Liver (tissue), 9 donors: ENCODE data around the gene NET1. TPM values are rescaled to one million over a fixed set of nuclear protein-coding genes. Genes with fewer than 3 reads are reported as not detected.

ENCODE experiments used
- DNase-seq: peaks from one replicate; pipeline ENCODE4 v3.0.0-alpha.2; 2017; ENCODE audit warnings: low spot score
- H3K27ac ChIP-seq, 2 donors: one replicate each; pipeline ENCODE4 v1.7.0; 2013; ENCODE audit warnings: inconsistent platforms in 2 of 2, low read length in 2 of 2, control low read depth in 1 of 2, low read depth in 1 of 2, mild to moderate bottlenecking in 1 of 2
- H3K27me3 ChIP-seq, 4 donors: one replicate each; pipeline versions ENCODE4 v1.6.1 to v1.7.0; 2013; ENCODE audit warnings: low read length in 3 of 4, inconsistent platforms in 1 of 4, mild to moderate bottlenecking in 1 of 4, moderate library complexity in 1 of 4; ENCODE audit not compliant: control insufficient read depth in 4 of 4, insufficient read depth in 4 of 4
- H3K36me3 ChIP-seq, 4 donors: one replicate each; pipeline versions ENCODE4 v1.6.1 to v1.7.0; 2013; ENCODE audit warnings: low read length in 3 of 4, mild to moderate bottlenecking in 3 of 4, low read depth in 1 of 4, moderate library complexity in 1 of 4; ENCODE audit not compliant: control insufficient read depth in 4 of 4, insufficient read depth in 3 of 4
- H3K4me1 ChIP-seq, 4 donors: one replicate each; pipeline versions ENCODE4 v1.6.1 to v1.7.0; 2013; ENCODE audit warnings: low read length in 3 of 4, mild to moderate bottlenecking in 3 of 4, moderate library complexity in 1 of 4; ENCODE audit not compliant: control insufficient read depth in 4 of 4, insufficient read depth in 4 of 4
- H3K4me3 ChIP-seq, 3 donors: one replicate each; pipeline versions ENCODE4 v1.6.1 to v1.7.0; 2013; ENCODE audit warnings: low read length in 3 of 3, control low read depth in 1 of 3, low read depth in 1 of 3, mild to moderate bottlenecking in 1 of 3
- H3K9ac ChIP-seq, 2 donors: one replicate each; pipeline ENCODE4 v1.7.0; 2013; ENCODE audit warnings: low read length in 2 of 2, mild to moderate bottlenecking in 2 of 2, moderate library complexity in 2 of 2, control low read depth in 1 of 2, low read depth in 1 of 2
- H3K9me3 ChIP-seq, 4 donors: one replicate each; pipeline versions ENCODE4 v1.6.1 to v1.7.0; 2013; ENCODE audit warnings: low read length in 3 of 4; ENCODE audit not compliant: control insufficient read depth in 4 of 4
- EGR1 ChIP-seq, 2 donors: IDR thresholded peaks; 2 replicates each; pipeline ENCODE4 v1.6.1; 2016 to 2018; ENCODE audit warnings: antibody characterized with exemption in 2 of 2, low read depth in 2 of 2
- FOXA1 ChIP-seq: IDR thresholded peaks from 2 replicates; pipeline ENCODE4 v1.6.1; 2016; ENCODE audit warnings: antibody characterized with exemption
- FOXA2 ChIP-seq: IDR thresholded peaks from 2 replicates; pipeline ENCODE4 v1.6.1; 2016; ENCODE audit warnings: antibody characterized with exemption
- GABPA ChIP-seq, 2 donors: IDR thresholded peaks in 1 of 2; conservative IDR thresholded peaks in 1 of 2; 2 replicates each; pipeline ENCODE4 v1.6.1; 2016; ENCODE audit warnings: antibody characterized with exemption in 2 of 2, mild to moderate bottlenecking in 1 of 2, moderate library complexity in 1 of 2
- HNF4A ChIP-seq, 2 donors: conservative IDR thresholded peaks; 2 replicates each; pipeline ENCODE4 v1.6.1; 2016; ENCODE audit warnings: antibody characterized with exemption in 2 of 2, mild to moderate bottlenecking in 2 of 2
- HNF4G ChIP-seq: IDR thresholded peaks from 2 replicates; pipeline ENCODE4 v1.6.1; 2016; ENCODE audit warnings: antibody characterized with exemption
- JUND ChIP-seq, 2 donors: IDR thresholded peaks; 2 replicates each; pipeline ENCODE4 v1.6.1; 2016; ENCODE audit warnings: antibody characterized with exemption in 2 of 2
- NR2F2 ChIP-seq: IDR thresholded peaks from 2 replicates; pipeline ENCODE4 v1.6.1; 2016; ENCODE audit warnings: antibody characterized with exemption
- RAD21 ChIP-seq, 2 donors: IDR thresholded peaks; 2 replicates each; pipeline ENCODE4 v1.6.1; 2016; ENCODE audit warnings: antibody characterized with exemption in 2 of 2, mild to moderate bottlenecking in 2 of 2
- RXRA ChIP-seq, 2 donors: IDR thresholded peaks; 2 replicates each; pipeline ENCODE4 v1.6.1; 2017 to 2018; ENCODE audit warnings: antibody characterized with exemption in 2 of 2, mild to moderate bottlenecking in 1 of 2
- SP1 ChIP-seq: IDR thresholded peaks from 2 replicates; pipeline ENCODE4 v1.6.1; 2018; ENCODE audit warnings: antibody characterized with exemption, mild to moderate bottlenecking
- TAF1 ChIP-seq: conservative IDR thresholded peaks from 2 replicates; pipeline ENCODE4 v1.6.1; 2016; ENCODE audit warnings: antibody characterized with exemption, mild to moderate bottlenecking
- YY1 ChIP-seq: IDR thresholded peaks from 2 replicates; pipeline ENCODE4 v1.6.1; 2016; ENCODE audit warnings: antibody characterized with exemption, mild to moderate bottlenecking
- WGBS: extraction: QIAGEN DNeasy Blood & Tissue Kit; methylation state at CpG from one replicate; pipeline ENCODE4 v1.1.7; 2013; 5-methylcytosine and 5-hydroxymethylcytosine counted together
- polyA plus RNA-seq, 2 donors: library from polyadenylated mRNA; stranded (reverse) in 1 of 2; unstranded in 1 of 2; fragments of 200-250 nt in 1 of 2; fragments of >200 nt in 1 of 2; fragmentation: Nextera tagmentation in 1 of 2; extraction: Ambion mirVana in 1 of 2; gene quantifications; one replicate each; pipeline versions ENCODE4 v1.2.1 to v1.2.3, GENCODE V29; 2013 to 2015
- total RNA-seq, 2 donors: library from RNA; depleted of rRNA; stranded (reverse); fragments of >200 nt; gene quantifications; one replicate each; pipeline ENCODE4 v1.2.3, GENCODE V29; 2014
- TF ChIP-seq, protein P1 (sequence below): fragments of 150-350 bp; IDR thresholded peaks from 2 replicates; pipeline ENCODE4 v1.5.1; 2017; ENCODE audit warnings: improper control_type of control experiment, low read depth, low read length; ENCODE audit not compliant: missing input control
- TF ChIP-seq, protein P2 (sequence below): IDR thresholded peaks from 2 replicates; pipeline ENCODE4 v1.6.1; 2016; ENCODE audit warnings: antibody characterized with exemption
- TF ChIP-seq, protein P3 (sequence below): IDR thresholded peaks from 2 replicates; pipeline ENCODE4 v1.6.1; 2016; ENCODE audit warnings: antibody characterized with exemption
- TF ChIP-seq, protein P4 (sequence below): IDR thresholded peaks from 2 replicates; pipeline ENCODE4 v1.6.1; 2016; ENCODE audit warnings: antibody characterized with exemption, mild to moderate bottlenecking
- donor health status: healthy.
- donor health status: healthy.
- donor health status: healthy.
- donor health status: healthy.
- donor health status: healthy.

The NET1 gene
- total and polyA plus RNA-seq, 4 donors: 16.2 to 38.6 (median 25.6) TPM

DNA sequence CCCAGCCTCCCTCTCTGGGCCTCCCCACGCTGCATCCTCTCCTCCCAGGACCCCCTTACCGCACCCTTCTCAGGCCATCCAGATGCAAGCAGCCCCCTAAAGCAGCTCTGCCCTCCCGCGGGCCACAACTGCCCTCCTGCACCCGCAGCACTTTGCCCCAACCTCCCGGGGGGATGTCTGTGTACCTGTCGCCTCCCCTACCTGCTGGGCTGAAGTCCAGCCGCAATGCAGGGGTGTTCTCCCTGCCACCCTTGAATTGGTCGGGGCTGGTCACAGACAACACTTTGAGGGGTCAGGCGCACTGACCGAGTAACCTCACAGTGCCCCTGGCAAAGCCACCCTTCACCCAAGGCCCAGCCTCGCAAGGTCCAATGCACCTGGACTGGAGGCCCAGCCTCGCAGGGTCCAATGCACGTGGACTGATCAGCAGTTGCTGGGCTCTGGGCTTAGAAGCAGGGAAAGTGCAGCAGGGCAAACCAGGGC, 95.3 kb downstream of the NET1 start:
- no peaks in the 10 kb centered on the region for H3K4me1 ChIP-seq
- 88% methylated on average over 14 of the region's 14 CpGs for WGBS
- no peak overlapping the region for H3K27ac ChIP-seq
- no peak overlapping the region for H3K4me3 ChIP-seq
- no peaks in the 10 kb centered on the region for H3K36me3 ChIP-seq
- no peaks in the 10 kb centered on the region for H3K9me3 ChIP-seq
- no peak for DNase-seq
- TF ChIP-seq GABPA (IDR thresholded peaks at IDR 0.05 in 1 of 2, conservative IDR thresholded peaks at IDR 0.05 in 1 of 2) (no peak), JUND (IDR thresholded peaks at IDR 0.05) (no peak), TAF1 (no peak), SP1 (no peak), RXRA (IDR thresholded peaks at IDR 0.05) (no peak), HNF4G (no peak), FOXA2 (no peak), EGR1 (IDR thresholded peaks at IDR 0.05; ENCODE audit: low read depth in 2 of 2) (no peak), NR2F2 (no peak), HNF4A (conservative IDR thresholded peaks at IDR 0.05) (no peak), FOXA1 (no peak), YY1 (no peak), RAD21 (IDR thresholded peaks at IDR 0.05) (no peak)
- TF ChIP-seq, protein P1, sequence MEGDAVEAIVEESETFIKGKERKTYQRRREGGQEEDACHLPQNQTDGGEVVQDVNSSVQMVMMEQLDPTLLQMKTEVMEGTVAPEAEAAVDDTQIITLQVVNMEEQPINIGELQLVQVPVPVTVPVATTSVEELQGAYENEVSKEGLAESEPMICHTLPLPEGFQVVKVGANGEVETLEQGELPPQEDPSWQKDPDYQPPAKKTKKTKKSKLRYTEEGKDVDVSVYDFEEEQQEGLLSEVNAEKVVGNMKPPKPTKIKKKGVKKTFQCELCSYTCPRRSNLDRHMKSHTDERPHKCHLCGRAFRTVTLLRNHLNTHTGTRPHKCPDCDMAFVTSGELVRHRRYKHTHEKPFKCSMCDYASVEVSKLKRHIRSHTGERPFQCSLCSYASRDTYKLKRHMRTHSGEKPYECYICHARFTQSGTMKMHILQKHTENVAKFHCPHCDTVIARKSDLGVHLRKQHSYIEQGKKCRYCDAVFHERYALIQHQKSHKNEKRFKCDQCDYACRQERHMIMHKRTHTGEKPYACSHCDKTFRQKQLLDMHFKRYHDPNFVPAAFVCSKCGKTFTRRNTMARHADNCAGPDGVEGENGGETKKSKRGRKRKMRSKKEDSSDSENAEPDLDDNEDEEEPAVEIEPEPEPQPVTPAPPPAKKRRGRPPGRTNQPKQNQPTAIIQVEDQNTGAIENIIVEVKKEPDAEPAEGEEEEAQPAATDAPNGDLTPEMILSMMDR: no peak
- TF ChIP-seq, protein P2, sequence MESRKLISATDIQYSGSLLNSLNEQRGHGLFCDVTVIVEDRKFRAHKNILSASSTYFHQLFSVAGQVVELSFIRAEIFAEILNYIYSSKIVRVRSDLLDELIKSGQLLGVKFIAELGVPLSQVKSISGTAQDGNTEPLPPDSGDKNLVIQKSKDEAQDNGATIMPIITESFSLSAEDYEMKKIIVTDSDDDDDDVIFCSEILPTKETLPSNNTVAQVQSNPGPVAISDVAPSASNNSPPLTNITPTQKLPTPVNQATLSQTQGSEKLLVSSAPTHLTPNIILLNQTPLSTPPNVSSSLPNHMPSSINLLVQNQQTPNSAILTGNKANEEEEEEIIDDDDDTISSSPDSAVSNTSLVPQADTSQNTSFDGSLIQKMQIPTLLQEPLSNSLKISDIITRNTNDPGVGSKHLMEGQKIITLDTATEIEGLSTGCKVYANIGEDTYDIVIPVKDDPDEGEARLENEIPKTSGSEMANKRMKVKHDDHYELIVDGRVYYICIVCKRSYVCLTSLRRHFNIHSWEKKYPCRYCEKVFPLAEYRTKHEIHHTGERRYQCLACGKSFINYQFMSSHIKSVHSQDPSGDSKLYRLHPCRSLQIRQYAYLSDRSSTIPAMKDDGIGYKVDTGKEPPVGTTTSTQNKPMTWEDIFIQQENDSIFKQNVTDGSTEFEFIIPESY: no peak
- TF ChIP-seq, protein P3, sequence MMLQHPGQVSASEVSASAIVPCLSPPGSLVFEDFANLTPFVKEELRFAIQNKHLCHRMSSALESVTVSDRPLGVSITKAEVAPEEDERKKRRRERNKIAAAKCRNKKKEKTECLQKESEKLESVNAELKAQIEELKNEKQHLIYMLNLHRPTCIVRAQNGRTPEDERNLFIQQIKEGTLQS: no peak
- TF ChIP-seq, protein P4, sequence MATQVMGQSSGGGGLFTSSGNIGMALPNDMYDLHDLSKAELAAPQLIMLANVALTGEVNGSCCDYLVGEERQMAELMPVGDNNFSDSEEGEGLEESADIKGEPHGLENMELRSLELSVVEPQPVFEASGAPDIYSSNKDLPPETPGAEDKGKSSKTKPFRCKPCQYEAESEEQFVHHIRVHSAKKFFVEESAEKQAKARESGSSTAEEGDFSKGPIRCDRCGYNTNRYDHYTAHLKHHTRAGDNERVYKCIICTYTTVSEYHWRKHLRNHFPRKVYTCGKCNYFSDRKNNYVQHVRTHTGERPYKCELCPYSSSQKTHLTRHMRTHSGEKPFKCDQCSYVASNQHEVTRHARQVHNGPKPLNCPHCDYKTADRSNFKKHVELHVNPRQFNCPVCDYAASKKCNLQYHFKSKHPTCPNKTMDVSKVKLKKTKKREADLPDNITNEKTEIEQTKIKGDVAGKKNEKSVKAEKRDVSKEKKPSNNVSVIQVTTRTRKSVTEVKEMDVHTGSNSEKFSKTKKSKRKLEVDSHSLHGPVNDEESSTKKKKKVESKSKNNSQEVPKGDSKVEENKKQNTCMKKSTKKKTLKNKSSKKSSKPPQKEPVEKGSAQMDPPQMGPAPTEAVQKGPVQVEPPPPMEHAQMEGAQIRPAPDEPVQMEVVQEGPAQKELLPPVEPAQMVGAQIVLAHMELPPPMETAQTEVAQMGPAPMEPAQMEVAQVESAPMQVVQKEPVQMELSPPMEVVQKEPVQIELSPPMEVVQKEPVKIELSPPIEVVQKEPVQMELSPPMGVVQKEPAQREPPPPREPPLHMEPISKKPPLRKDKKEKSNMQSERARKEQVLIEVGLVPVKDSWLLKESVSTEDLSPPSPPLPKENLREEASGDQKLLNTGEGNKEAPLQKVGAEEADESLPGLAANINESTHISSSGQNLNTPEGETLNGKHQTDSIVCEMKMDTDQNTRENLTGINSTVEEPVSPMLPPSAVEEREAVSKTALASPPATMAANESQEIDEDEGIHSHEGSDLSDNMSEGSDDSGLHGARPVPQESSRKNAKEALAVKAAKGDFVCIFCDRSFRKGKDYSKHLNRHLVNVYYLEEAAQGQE: no peak
- H3K9ac ChIP-seq: no peak overlapping the region
- H3K27me3 ChIP-seq: no peaks in the 10 kb centered on the region

DNA sequence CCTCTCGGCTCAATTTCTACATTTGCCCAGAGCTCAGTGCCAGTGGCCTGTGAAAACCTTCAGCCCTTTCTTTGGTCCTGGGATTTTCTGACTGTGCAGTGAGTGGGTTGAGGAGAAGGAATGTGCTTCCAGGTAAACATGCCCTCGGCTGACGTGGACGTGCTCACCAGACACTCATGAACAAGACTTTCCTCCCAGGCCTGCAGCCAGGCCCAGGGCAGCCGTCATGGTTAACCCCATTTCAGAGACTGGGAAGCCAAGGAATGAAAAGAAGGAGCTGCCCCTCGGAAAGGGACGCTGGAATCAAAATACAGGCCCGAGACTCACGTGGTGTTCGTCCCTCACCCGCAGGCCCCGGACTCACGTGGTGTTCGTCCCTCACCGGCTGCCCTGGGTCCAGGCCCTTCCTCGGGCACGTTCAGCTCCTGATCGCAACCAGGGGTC, 95.8 kb downstream of the NET1 start:
- no peak for DNase-seq
- Histone ChIP-seq H3K4me3 (no peak overlapping the region), H3K27ac (no peak overlapping the region), H3K27me3 (no peaks in the 10 kb centered on the region), H3K36me3 (no peaks in the 10 kb centered on the region), H3K4me1 (no peaks in the 10 kb centered on the region), H3K9me3 (no peaks in the 10 kb centered on the region), H3K9ac (no peak overlapping the region)
- WGBS: 97% methylated on average over 18 of the region's 18 CpGs
- TF ChIP-seq RXRA (IDR thresholded peaks at IDR 0.05) (no peak), JUND (IDR thresholded peaks at IDR 0.05) (no peak), TAF1 (no peak), YY1 (no peak), HNF4A (conservative IDR thresholded peaks at IDR 0.05) (no peak), SP1 (no peak)
- TF ChIP-seq, protein P4: no peak
